NCI-H1436 treated with DMSO at 0.1 percent for 48 hours (cell line): ENCODE data around the gene ARHGEF4.

Experiments
- DNase-seq: peaks from one replicate; lab custom pipeline; 2025; lab: John Stamatoyannopoulos, UW

ARHGEF4 gene

GRCh38 chr2:131093696-131094462 is 257.2 kb downstream of the ARHGEF4 start:
- DNase-seq = no peak

- DNase-seq = no peak
These were observed 258.0 kb downstream of the ARHGEF4 start for GRCh38 chr2:131094463-131095281.
